Activated CD8-positive, alpha-beta T cell treated with anti-CD3 and anti-CD28 coated beads for 36 hours (primary cell): ENCODE results near the gene TBCA. TPM values are rescaled to one million over a fixed set of nuclear protein-coding genes. Genes with fewer than 3 reads are reported as not detected.

Experiments used
- ATAC-seq: fragments of 200-7000 bp; cut with Tn5 transposase; one replicate; pipeline ENCODE4 v1.10.0; 2021; ENCODE audit warnings: mild to moderate bottlenecking, moderate library complexity
- CTCF ChIA-PET: fragments of 350-600 bp; sonication (Branson Sonifier 250); formaldehyde crosslinking; loops from one replicate; lab custom pipeline; 2021; ENCODE audit warnings: antibody characterized with exemption; lab: Charles Lee
- POLR2A ChIA-PET: fragments of 350-600 bp; sonication (Branson Sonifier 250); formaldehyde crosslinking; loops from one replicate; lab custom pipeline; 2021; ENCODE audit warnings: antibody characterized with exemption; lab: Charles Lee
- DNase-seq: peaks from one replicate; pipeline ENCODE4 v3.0.0-alpha.2; 2020
- H3K27ac Mint-ChIP-seq: one replicate; pipeline ENCODE4 v1.8.0; 2021; ENCODE audit warnings: mild to moderate bottlenecking, mixed read lengths
- H3K27me3 Mint-ChIP-seq: one replicate; pipeline ENCODE4 v1.8.0; 2021; ENCODE audit warnings: mixed read lengths
- H3K36me3 Mint-ChIP-seq: one replicate; pipeline ENCODE4 v1.8.0; 2021; ENCODE audit warnings: low read depth, mixed read lengths
- H3K4me1 Mint-ChIP-seq: one replicate; pipeline ENCODE4 v1.8.0; 2021; ENCODE audit warnings: low read depth, mixed read lengths
- H3K4me3 Mint-ChIP-seq: one replicate; pipeline ENCODE4 v1.8.0; 2021; ENCODE audit warnings: mild to moderate bottlenecking, moderate library complexity, mixed read lengths
- H3K9me3 Mint-ChIP-seq: one replicate; pipeline ENCODE4 v1.8.0; 2021; ENCODE audit warnings: mixed read lengths
- CTCF ChIP-seq: fragments of 200-600 bp; IDR thresholded peaks from one replicate; pipeline ENCODE4 v1.8.0; 2022; ENCODE audit warnings: antibody characterized with exemption, mild to moderate bottlenecking
- intact Hi-C: fragments of 100-400 bp; cut with micrococcal nuclease; formaldehyde crosslinking; loops from one replicate; pipeline ENCODE4 v1.10.0; 2022
- total RNA-seq, 2 experiments: library from RNA; stranded (reverse); gene quantifications; one replicate each; pipeline ENCODE4 v1.2.3, GENCODE V29; 2021

TBCA gene
- total RNA-seq, 2 experiments from 2014 or later = 192 to 196 TPM

- CTCF ChIA-PET = no interaction called here
- DNase-seq (no peak), ATAC-seq (no peak)
- H3K4me3 Mint-ChIP-seq = no peak overlapping the region
- POLR2A ChIA-PET = no interaction called here
- no peaks in the 10 kb centered on the region for H3K36me3 Mint-ChIP-seq
- no peak for TF ChIP-seq CTCF
- H3K27ac Mint-ChIP-seq = no peak overlapping the region
- no peaks in the 10 kb centered on the region for H3K9me3 Mint-ChIP-seq
- intact Hi-C loops = loop anchor here (10.0 kb wide), 1 partner anchor 195 kb away; no protein-coding TSS in a partner anchor
- peaks cover 4% of the 10 kb centered on the region for H3K4me1 Mint-ChIP-seq
- H3K27me3 Mint-ChIP-seq = peaks cover 51% of the 10 kb centered on the region
Observed at GRCh38 chr5:77649776-77650175, 126.4 kb downstream of the TBCA start.

- H3K4me3 Mint-ChIP-seq = peak overlapping the region; percentile 2
Observed at GRCh38 chr5:77645995-77646639, 130.0 kb downstream of the TBCA start.

GRCh38 chr5:77645158-77645994, 130.8 kb downstream of the TBCA start:
- Mint-ChIP-seq H3K27me3 (peaks cover 80% of the 10 kb centered on the region), H3K4me1 (peaks cover 22% of the 10 kb centered on the region), H3K4me3 (peak overlapping the region; percentile 25), H3K9me3 (no peaks in the 10 kb centered on the region), H3K36me3 (peaks cover 2% of the 10 kb centered on the region), H3K27ac (no peak overlapping the region)
- ChIA-PET POLR2A (no interaction called here), CTCF (interaction anchor here (0.7 to 1.2 kb wide), 4 partner anchors 75 to 200 kb away, joined by 3 read pairs; no protein-coding TSS in a partner anchor)
- peak; percentile 28 for DNase-seq
- TF ChIP-seq CTCF = peak; percentile 54
- peak; percentile 82 for ATAC-seq
- intact Hi-C loops = loop anchor here (10.0 kb wide), 1 partner anchor 199 kb away; no protein-coding TSS in a partner anchor

More at GRCh38 chr5:77645995-77646639, 130.0 kb downstream of the TBCA start:
- H3K36me3 Mint-ChIP-seq = peaks cover under 1% of the 10 kb centered on the region
- TF ChIP-seq CTCF = no peak
- intact Hi-C loops = loop anchor here (10.0 kb wide), 1 partner anchor 199 kb away; no protein-coding TSS in a partner anchor
- ChIA-PET CTCF (interaction anchor here (0.7 to 1.2 kb wide), 5 partner anchors 13 to 199 kb away, joined by 3 read pairs; no protein-coding TSS in a partner anchor), POLR2A (interaction anchor here (0.9 kb wide), 1 partner anchor 15 kb away, joined by 4 read pairs; no protein-coding TSS in a partner anchor)
- H3K27ac Mint-ChIP-seq = no peak overlapping the region
- ATAC-seq (no peak), DNase-seq (no peak)
- H3K9me3 Mint-ChIP-seq = no peaks in the 10 kb centered on the region
- peaks cover 18% of the 10 kb centered on the region for H3K4me1 Mint-ChIP-seq
- H3K27me3 Mint-ChIP-seq = peaks cover 74% of the 10 kb centered on the region

- Mint-ChIP-seq H3K4me1 (peaks cover 25% of the 10 kb centered on the region), H3K27ac (no peak overlapping the region), H3K27me3 (peaks cover 82% of the 10 kb centered on the region), H3K9me3 (no peaks in the 10 kb centered on the region), H3K36me3 (peaks cover 5% of the 10 kb centered on the region), H3K4me3 (peak overlapping the region; percentile 15)
- intact Hi-C loops = loop anchor here (10.0 kb wide), 1 partner anchor 200 kb away; no protein-coding TSS in a partner anchor
- POLR2A ChIA-PET = no interaction called here
- no peak for TF ChIP-seq CTCF
- CTCF ChIA-PET = no interaction called here
- ATAC-seq (no peak), DNase-seq (no peak)
Observed at GRCh38 chr5:77644371-77645157, 131.6 kb downstream of the TBCA start.
